HG03565 (cell line): Measurements from ENCODE around the gene TPRG1.

Source experiments
- ATAC-seq: cut with Tn5 transposase; IDR thresholded peaks from one replicate; pipeline ENCODE4 v1.9.1; 2021; ENCODE audit warnings: mild to moderate bottlenecking, moderate library complexity; ENCODE audit not compliant: unreplicated experiment

Gene TPRG1

GRCh38 chr3:189227249-189227648 is 55.5 kb downstream of the TPRG1 start:
- no peak for ATAC-seq

GRCh38 chr3:189229196-189229828 is 57.5 kb downstream of the TPRG1 start:
- ATAC-seq, result no peak

- ATAC-seq, result no peak
Observed at GRCh38 chr3:189232790-189233189, 61.0 kb downstream of the TPRG1 start.

GRCh38 chr3:189233225-189233858 is 61.6 kb downstream of the TPRG1 start:
- no peak for ATAC-seq

GRCh38 chr3:189235214-189235613 is 63.4 kb downstream of the TPRG1 start:
- no peak for ATAC-seq

- peak; percentile 83 for ATAC-seq
Observed at GRCh38 chr3:189236352-189236751, 64.6 kb downstream of the TPRG1 start.

GRCh38 chr3:189237526-189237925 is 65.8 kb downstream of the TPRG1 start:
- no peak for ATAC-seq

GRCh38 chr3:189238071-189238470 is 66.3 kb downstream of the TPRG1 start:
- ATAC-seq, result no peak

- ATAC-seq, result no peak
Observed at GRCh38 chr3:189239616-189240015, 67.8 kb downstream of the TPRG1 start.

GRCh38 chr3:189249987-189250386 is 78.2 kb downstream of the TPRG1 start:
- ATAC-seq, result no peak

GRCh38 chr3:189258261-189258660 is 86.5 kb downstream of the TPRG1 start:
- ATAC-seq, result no peak

- no peak for ATAC-seq
Observed at GRCh38 chr3:189260556-189261493, 89.1 kb downstream of the TPRG1 start.

GRCh38 chr3:189262746-189263145 is 91.0 kb downstream of the TPRG1 start:
- no peak for ATAC-seq

GRCh38 chr3:189267981-189268613 is 96.3 kb downstream of the TPRG1 start:
- no peak for ATAC-seq

- no peak for ATAC-seq
Observed at GRCh38 chr3:189269365-189269764, 97.6 kb downstream of the TPRG1 start.

- peak; percentile 88 for ATAC-seq
Observed at GRCh38 chr3:189270248-189270832, 98.6 kb downstream of the TPRG1 start.

GRCh38 chr3:189272500-189273119 is 100.8 kb downstream of the TPRG1 start:
- ATAC-seq, result no peak

- ATAC-seq, result no peak
Observed at GRCh38 chr3:189273736-189274135, 102.0 kb downstream of the TPRG1 start.

- no peak for ATAC-seq
Observed at GRCh38 chr3:189275182-189275581, 103.4 kb downstream of the TPRG1 start.

- no peak for ATAC-seq
Observed at GRCh38 chr3:189275852-189276251, 104.1 kb downstream of the TPRG1 start.
